CD4-positive, alpha-beta memory T cell (primary cell): ENCODE results near the gene TJP3. TPM values are rescaled to one million over a fixed set of nuclear protein-coding genes. Genes with fewer than 3 reads are reported as not detected.

ENCODE experiments used
- CTCF ChIA-PET: fragments of 350-600 bp; sonication (Branson Sonifier 250); formaldehyde crosslinking; loops from one replicate; lab custom pipeline; 2021; ENCODE audit warnings: inconsistent platforms; ENCODE audit not compliant: partially characterized antibody; lab: Charles Lee
- POLR2A ChIA-PET: fragments of 350-600 bp; sonication (Branson Sonifier 250); formaldehyde crosslinking; loops from one replicate; lab custom pipeline; 2021; ENCODE audit not compliant: partially characterized antibody; lab: Charles Lee
- DNase-seq, 5 donors: peaks; one replicate each; pipeline versions ENCODE4 v3.0.0 to v3.0.0-alpha.2; 2020 to 2022; ENCODE audit warnings: mixed read lengths in 1 of 5
- H3K27ac ChIP-seq: one replicate; pipeline ENCODE4 v1.7.0; 2013; ENCODE audit warnings: low read depth, low read length
- H3K27me3 ChIP-seq: 2 replicates; pipeline ENCODE4 v1.7.0; 2013; ENCODE audit warnings: mild to moderate bottlenecking, low read length, moderate library complexity; ENCODE audit not compliant: insufficient read depth
- H3K36me3 ChIP-seq: 2 replicates; pipeline ENCODE4 v1.7.0; 2013; ENCODE audit warnings: mild to moderate bottlenecking, low read length, moderate library complexity; ENCODE audit not compliant: insufficient read depth
- H3K4me1 ChIP-seq: 2 replicates; pipeline ENCODE4 v1.7.0; 2013; ENCODE audit warnings: mild to moderate bottlenecking, low read length, moderate library complexity; ENCODE audit not compliant: insufficient read depth
- H3K4me3 ChIP-seq, 2 donors: one replicate each; pipeline ENCODE4 v1.7.0; 2013; ENCODE audit warnings: low read length in 2 of 2, mild to moderate bottlenecking in 1 of 2
- H3K9me3 ChIP-seq, 2 donors: one replicate each; pipeline ENCODE4 v1.7.0; 2013; ENCODE audit warnings: low read length in 2 of 2, control low read depth in 1 of 2; ENCODE audit not compliant: control insufficient read depth in 1 of 2
- H3K27ac Mint-ChIP-seq, 7 donors: one replicate each; pipeline ENCODE4 v1.8.0; 2020 to 2021; ENCODE audit warnings: mixed read lengths in 7 of 7, mild to moderate bottlenecking in 6 of 7, inconsistent platforms in 3 of 7, moderate library complexity in 3 of 7
- H3K27me3 Mint-ChIP-seq, 2 donors: one replicate each; pipeline ENCODE4 v1.8.0; 2020 to 2021; ENCODE audit warnings: mixed read lengths in 2 of 2
- H3K36me3 Mint-ChIP-seq, 2 donors: one replicate each; pipeline ENCODE4 v1.8.0; 2020 to 2021; ENCODE audit warnings: mixed read lengths in 2 of 2, inconsistent platforms in 1 of 2, mild to moderate bottlenecking in 1 of 2
- H3K4me1 Mint-ChIP-seq, 4 donors: one replicate each; pipeline ENCODE4 v1.8.0; 2020 to 2021; ENCODE audit warnings: mixed read lengths in 4 of 4, mild to moderate bottlenecking in 1 of 4
- H3K4me3 Mint-ChIP-seq, 8 donors: one replicate each; pipeline ENCODE4 v1.8.0; 2020 to 2021; ENCODE audit warnings: mixed read lengths in 8 of 8, mild to moderate bottlenecking in 7 of 8, moderate library complexity in 6 of 8, inconsistent platforms in 3 of 8
- H3K9me3 Mint-ChIP-seq, 8 donors: one replicate each; pipeline ENCODE4 v1.8.0; 2020 to 2021; ENCODE audit warnings: mixed read lengths in 8 of 8, mild to moderate bottlenecking in 5 of 8, inconsistent platforms in 3 of 8, moderate library complexity in 1 of 8
- intact Hi-C: fragments of 100-400 bp; cut with micrococcal nuclease; formaldehyde crosslinking; loops from one replicate; pipeline ENCODE4 v1.15.1; 2023
- polyA plus RNA-seq, 2 donors: library from polyadenylated mRNA; unstranded; fragments of 300-500 nt; fragmentation: Illumina TruSeq; gene quantifications; one replicate each; pipeline ENCODE4 v1.2.3, GENCODE V29; 2021
- total RNA-seq, 2 experiments: library from RNA; stranded (reverse); gene quantifications; one replicate each; pipeline ENCODE4 v1.2.3, GENCODE V29; 2021

The TJP3 gene
- total and polyA plus RNA-seq, 4 experiments from 2014 or later, result 17.6 to 23.4 (median 20.6) TPM

- peak in 1 of 5 donors; percentile 34 for DNase-seq
- H3K9me3 ChIP-seq, result no peaks in the 10 kb centered on the region
- peaks cover 17% of the 10 kb centered on the region for H3K4me1 ChIP-seq
- ChIA-PET POLR2A (interaction anchor here (0.7 to 4.8 kb wide), 2 partner anchors 10 to 26 kb away, joined by 4 to 44 read pairs; no protein-coding TSS in a partner anchor), CTCF (interaction anchor here (0.6 to 1.4 kb wide), 4 partner anchors 10 to 33 kb away, joined by 3 to 8 read pairs (median 4); no protein-coding TSS in a partner anchor)
- no peak overlapping the region for H3K4me3 ChIP-seq
- intact Hi-C loops, result no loop called here
- no peak overlapping the region for H3K27ac ChIP-seq
- Mint-ChIP-seq H3K4me3 (peak overlapping the region in 6 of 8 donors; percentile 26 to 72 (median 48)), H3K36me3 (peaks cover 0 to 4% of the 10 kb centered on the region in 2 donors), H3K9me3 (no peaks in the 10 kb centered on the region), H3K27me3 (no peaks in the 10 kb centered on the region), H3K4me1 (peaks cover 12 to 40% (median 27%) of the 10 kb centered on the region in 4 donors), H3K27ac (peak overlapping the region in 1 of 7 donors; percentile 79)
- no peaks in the 10 kb centered on the region for H3K36me3 ChIP-seq
- H3K27me3 ChIP-seq, result no peaks in the 10 kb centered on the region
These were observed 10.4 kb upstream of the TJP3 start for GRCh38 chr19:3697671-3698385.

GRCh38 chr19:3698386-3698950 lies 9.7 kb upstream of the TJP3 start:
- DNase-seq, result peak in 1 of 5 donors; percentile 15
- H3K27me3 Mint-ChIP-seq, result no peaks in the 10 kb centered on the region

GRCh38 chr19:3698974-3699740 lies 9.0 kb upstream of the TJP3 start:
- POLR2A ChIA-PET, result interaction anchor here (1.3 to 4.8 kb wide), 3 partner anchors 9 to 33 kb away, joined by 3 to 44 read pairs (median 3); no protein-coding TSS in a partner anchor
- H3K9me3 ChIP-seq, result no peaks in the 10 kb centered on the region
- H3K27me3 ChIP-seq, result no peaks in the 10 kb centered on the region
- intact Hi-C loops, result no loop called here
- H3K9me3 Mint-ChIP-seq, result no peaks in the 10 kb centered on the region
- H3K4me1 ChIP-seq, result peaks cover 17% of the 10 kb centered on the region
- peak in 4 of 5 donors; percentile 14 to 43 (median 26) for DNase-seq
- CTCF ChIA-PET, result interaction anchor here (1.1 to 1.4 kb wide), 2 partner anchors 10 to 65 kb away, joined by 3 to 12 read pairs; no protein-coding TSS in a partner anchor
- peaks cover 11 to 38% (median 27%) of the 10 kb centered on the region in 4 donors for H3K4me1 Mint-ChIP-seq
- H3K4me3 ChIP-seq, result peak overlapping the region; percentile 50 to 52
- peaks cover 0 to 4% of the 10 kb centered on the region in 2 donors for H3K36me3 Mint-ChIP-seq
- no peaks in the 10 kb centered on the region for H3K27me3 Mint-ChIP-seq
- H3K4me3 Mint-ChIP-seq, result peak overlapping the region; percentile 87 to 96 (median 90)
- peak overlapping the region; percentile 47 for H3K27ac ChIP-seq
- H3K27ac Mint-ChIP-seq, result peak overlapping the region; percentile 76 to 92 (median 89)
- H3K36me3 ChIP-seq, result no peaks in the 10 kb centered on the region

More at GRCh38 chr19:3698386-3698950, 9.7 kb upstream of the TJP3 start:
- H3K9me3 Mint-ChIP-seq, result no peaks in the 10 kb centered on the region
- Histone ChIP-seq H3K27ac (no peak overlapping the region), H3K4me1 (peaks cover 17% of the 10 kb centered on the region), H3K9me3 (no peaks in the 10 kb centered on the region), H3K27me3 (no peaks in the 10 kb centered on the region), H3K36me3 (no peaks in the 10 kb centered on the region), H3K4me3 (no peak overlapping the region)
- H3K4me3 Mint-ChIP-seq, result peak overlapping the region; percentile 26 to 72 (median 46)
- peaks cover 11 to 38% (median 27%) of the 10 kb centered on the region in 4 donors for H3K4me1 Mint-ChIP-seq
- POLR2A ChIA-PET, result interaction anchor here (1.5 to 4.8 kb wide), 2 partner anchors 8 to 11 kb away, joined by 3 to 44 read pairs; no protein-coding TSS in a partner anchor
- intact Hi-C loops, result no loop called here
- H3K27ac Mint-ChIP-seq, result peak overlapping the region in 5 of 7 donors; percentile 29 to 79 (median 55)
- CTCF ChIA-PET, result interaction anchor here (1.4 kb wide), 1 partner anchor 31 kb away, joined by 3 read pairs; no protein-coding TSS in a partner anchor
- peaks cover 0 to 4% of the 10 kb centered on the region in 2 donors for H3K36me3 Mint-ChIP-seq

- Mint-ChIP-seq H3K9me3 (no peaks in the 10 kb centered on the region), H3K27me3 (no peaks in the 10 kb centered on the region), H3K4me1 (peaks cover 11 to 38% (median 27%) of the 10 kb centered on the region in 4 donors), H3K27ac (peak overlapping the region; percentile 76 to 92 (median 89)), H3K36me3 (peaks cover 0 to 4% of the 10 kb centered on the region in 2 donors), H3K4me3 (peak overlapping the region; percentile 87 to 96 (median 90))
- Histone ChIP-seq H3K36me3 (no peaks in the 10 kb centered on the region), H3K4me3 (peak overlapping the region; percentile 50 to 52), H3K27me3 (no peaks in the 10 kb centered on the region), H3K27ac (peak overlapping the region; percentile 47), H3K4me1 (peaks cover 17% of the 10 kb centered on the region), H3K9me3 (no peaks in the 10 kb centered on the region)
- ChIA-PET CTCF (interaction anchor here (1.1 to 1.4 kb wide), 2 partner anchors 10 to 64 kb away, joined by 3 to 12 read pairs; no protein-coding TSS in a partner anchor), POLR2A (interaction anchor here (1.3 to 4.8 kb wide), 3 partner anchors 9 to 33 kb away, joined by 3 to 44 read pairs (median 3); no protein-coding TSS in a partner anchor)
- peak in 1 of 5 donors; percentile 40 for DNase-seq
- intact Hi-C loops, result loop anchor here (1.0 kb wide), 3 partner anchors 33 to 123 kb away; no protein-coding TSS in a partner anchor
These were observed 8.4 kb upstream of the TJP3 start for GRCh38 chr19:3699741-3700241.

GRCh38 chr19:3700242-3701032 lies 7.7 kb upstream of the TJP3 start, which contains the start of gene PIP5K1C:
Gene PIP5K1C (minus strand): TSS chr19:3700468. CDS start chr19:3700390, 78 bp downstream.
- intact Hi-C loops, result loop anchor here (1.0 kb wide), 3 partner anchors 34 to 122 kb away; no protein-coding TSS in a partner anchor

More at GRCh38 chr19:3700242-3701032, 7.7 kb upstream of the TJP3 start, which contains the start of gene PIP5K1C:
- Mint-ChIP-seq H3K27me3 (no peaks in the 10 kb centered on the region), H3K4me1 (peaks cover 11 to 38% (median 27%) of the 10 kb centered on the region in 4 donors), H3K27ac (peak within 1 kb of the TSS; percentile 76 to 92 (median 89)), H3K9me3 (peaks cover 0 to 1% (median 0%) of the 10 kb centered on the region in 8 donors), H3K4me3 (peak within 1 kb of the TSS; percentile 87 to 96 (median 90)), H3K36me3 (peaks cover 0 to 4% of the 10 kb centered on the region in 2 donors)
- POLR2A ChIA-PET, result interaction anchor here (0.6 to 4.8 kb wide), 5 partner anchors 10 to 62 kb away, joined by 3 to 44 read pairs (median 4); partner anchors contain the start of gene MRPL54
- CTCF ChIA-PET, result interaction anchor here (0.6 to 4.5 kb wide), 6 partner anchors 8 to 38 kb away, joined by 3 to 36 read pairs (median 8); no protein-coding TSS in a partner anchor
- Histone ChIP-seq H3K27me3 (no peaks in the 10 kb centered on the region), H3K27ac (peak within 1 kb of the TSS; percentile 47), H3K9me3 (no peaks in the 10 kb centered on the region), H3K36me3 (no peaks in the 10 kb centered on the region), H3K4me1 (peaks cover 17% of the 10 kb centered on the region), H3K4me3 (peak within 1 kb of the TSS; percentile 50 to 52)
- peak; percentile 86 to 93 (median 90) for DNase-seq
